Metanephros (tissue), 2 donors: ENCODE measurements around the gene UAP1L1. TPM values are rescaled to one million over a fixed set of nuclear protein-coding genes. Genes with fewer than 3 reads are reported as not detected.

Source experiments
- small RNA-seq: library from RNA; depleted of rRNA; stranded (forward); fragments of <200 nt; gene quantifications from one replicate; pipeline ENCODE3, GENCODE V24; 2014; ENCODE audit warnings: low replicate concordance
- total RNA-seq: library from RNA; depleted of rRNA; stranded (reverse); fragments of >200 nt; gene quantifications from one replicate; pipeline ENCODE4 v1.2.3, GENCODE V29; 2014

UAP1L1 gene
- 11.2 TPM for total RNA-seq

GRCh38 chr9:137077010-137077747 lies at the start of gene UAP1L1:
TSS of gene UAP1L1 (plus strand) at chr9:137077517. CDS start at chr9:137077533, 16 bp downstream.

GRCh38 chr9:137031904-137032640 lies 45.2 kb upstream of the UAP1L1 start, which contains the start of gene FUT7:
TSS of gene FUT7 (minus strand) at chr9:137032088. CDS start at chr9:137031991, 97 bp downstream.

GRCh38 chr9:137046088-137046787 lies 31.1 kb upstream of the UAP1L1 start, which contains the start of gene NPDC1:
TSS of gene NPDC1 (minus strand) at chr9:137046177. CDS start at chr9:137045989, 188 bp downstream.

GRCh38 chr9:137053944-137054931 lies 23.1 kb upstream of the UAP1L1 start, which contains the start of gene ENTPD2:
TSS of gene ENTPD2 (minus strand) at chr9:137054061. CDS start at chr9:137053997, 64 bp downstream.

GRCh38 chr9:137070201-137070905 lies 7.0 kb upstream of the UAP1L1 start, which contains the start of gene SAPCD2:
TSS of gene SAPCD2 (minus strand) at chr9:137070557. CDS start at chr9:137070460, 97 bp downstream.

GRCh38 chr9:137086531-137087408 lies 9.5 kb downstream of the UAP1L1 start, which contains the start of gene MAN1B1:
TSS of gene MAN1B1 (plus strand) at chr9:137086985. CDS start at chr9:137087000, 15 bp downstream.

GRCh38 chr9:137114613-137115393 lies 37.5 kb downstream of the UAP1L1 start, which contains the start of gene DPP7:
TSS of gene DPP7 (minus strand) at chr9:137114733. CDS start at chr9:137114713, 20 bp downstream.

Small RNAs within 50 kb of the gene (small RNA-seq; reads per million reads assigned to genes)
- not detected for gene RF00153

Other genes with a start within 250 kb of the UAP1L1 start
- gene AJM1, start 235.0 kb upstream of the UAP1L1 start, total RNA-seq: 1.5 TPM
- gene PHPT1, start 228.1 kb upstream of the UAP1L1 start, total RNA-seq: 68.5 TPM
- 10.9 TPM for gene MAMDC4, start 225.2 kb upstream of the UAP1L1 start, total RNA-seq
- 172 TPM for gene EDF1, start 211.2 kb upstream of the UAP1L1 start, total RNA-seq
- 18.9 TPM for gene TRAF2, start 191.0 kb upstream of the UAP1L1 start, total RNA-seq
- 87.0 TPM for gene FBXW5, start 132.8 kb upstream of the UAP1L1 start, total RNA-seq
- gene C8G, start 132.3 kb upstream of the UAP1L1 start, total RNA-seq: not detected
- 10.2 TPM for gene LCN12, start 125.2 kb upstream of the UAP1L1 start, total RNA-seq
- gene PTGDS, start 100.0 kb upstream of the UAP1L1 start, total RNA-seq: 43.3 TPM
- gene LCNL1, start 94.5 kb upstream of the UAP1L1 start, total RNA-seq: 0.41 TPM
- gene PAXX, start 85.1 kb upstream of the UAP1L1 start, total RNA-seq: 28.0 TPM
- gene CLIC3, start 80.9 kb upstream of the UAP1L1 start, total RNA-seq: 2.5 TPM
- 39.4 TPM for gene ABCA2, start 49.3 kb upstream of the UAP1L1 start, total RNA-seq
- gene FUT7, start 45.4 kb upstream of the UAP1L1 start, total RNA-seq: 0.35 TPM
- 28.6 TPM for gene NPDC1, start 31.3 kb upstream of the UAP1L1 start, total RNA-seq
- 3.6 TPM for gene ENTPD2, start 23.5 kb upstream of the UAP1L1 start, total RNA-seq
- 7.2 TPM for gene SAPCD2, start 7.0 kb upstream of the UAP1L1 start, total RNA-seq
- 54.5 TPM for gene MAN1B1, start 9.5 kb downstream of the UAP1L1 start, total RNA-seq
- 20.4 TPM for gene DPP7, start 37.2 kb downstream of the UAP1L1 start, total RNA-seq
- 0.47 TPM for gene GRIN1, start 61.6 kb downstream of the UAP1L1 start, total RNA-seq
- gene LRRC26, start 92.5 kb downstream of the UAP1L1 start, total RNA-seq: 0.35 TPM
- gene TMEM210, start 94.5 kb downstream of the UAP1L1 start, total RNA-seq: not detected
- gene ANAPC2, start 111.0 kb downstream of the UAP1L1 start, total RNA-seq: 44.7 TPM
- gene SSNA1, start 111.2 kb downstream of the UAP1L1 start, total RNA-seq: 35.3 TPM
- 8.2 TPM for gene TPRN, start 123.2 kb downstream of the UAP1L1 start, total RNA-seq
- 32.5 TPM for gene TMEM203, start 128.1 kb downstream of the UAP1L1 start, total RNA-seq
- gene NDOR1, start 128.2 kb downstream of the UAP1L1 start, total RNA-seq: 10.3 TPM
- 4.1 TPM for gene RNF208, start 144.7 kb downstream of the UAP1L1 start, total RNA-seq
- gene CYSRT1, start 147.7 kb downstream of the UAP1L1 start, total RNA-seq: 0.76 TPM
- 0.70 TPM for gene RNF224, start 150.0 kb downstream of the UAP1L1 start, total RNA-seq
- gene SLC34A3, start 153.4 kb downstream of the UAP1L1 start, total RNA-seq: 3.0 TPM
- gene TUBB4B, start 163.8 kb downstream of the UAP1L1 start, total RNA-seq: 172 TPM
- gene STPG3, start 173.8 kb downstream of the UAP1L1 start, total RNA-seq: not detected
- gene NELFB, start 177.8 kb downstream of the UAP1L1 start, total RNA-seq: 48.3 TPM
- 12.5 TPM for gene TOR4A, start 200.2 kb downstream of the UAP1L1 start, total RNA-seq
- 10.1 TPM for gene NRARP, start 224.8 kb downstream of the UAP1L1 start, total RNA-seq